Measurements from ENCODE around the gene HSD17B12.

Gene HSD17B12

DNA sequence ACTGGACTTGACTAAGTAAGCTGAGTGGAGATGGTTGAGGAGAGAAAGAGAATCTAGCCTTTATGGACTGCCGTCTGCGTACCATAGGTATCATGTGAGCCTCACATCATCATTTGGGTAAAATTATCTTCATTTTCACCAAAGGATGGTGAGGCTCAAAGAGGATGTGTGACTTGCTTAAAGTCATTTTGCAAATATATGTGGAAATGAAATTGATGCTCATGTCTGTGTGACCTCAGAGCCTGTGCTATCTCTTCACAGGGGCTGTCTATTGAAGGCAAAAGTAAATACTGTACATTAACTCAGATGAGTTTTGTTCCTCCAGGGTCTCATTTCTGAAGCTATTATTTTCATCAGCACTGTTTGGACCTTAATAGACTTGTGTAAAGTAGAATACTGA lies 116.8 kb downstream of the HSD17B12 start:
- no peak overlapping the region for H2AFZ ChIP-seq (ENCODE audit: low read depth, low read length)
- DNase-seq (no peak), ATAC-seq (ENCODE audit: insufficient read depth, low read depth) (no peak)
- H3K36me3 ChIP-seq (ENCODE audit: insufficient read depth, low read length): peaks cover 49% of the 10 kb centered on the region
- H3K4me3 ChIP-seq (ENCODE audit: low read depth in 1 of 2, low read length in 2 of 2): no peak overlapping the region
- H3K4me1 ChIP-seq (ENCODE audit: insufficient read depth, low read length): no peaks in the 10 kb centered on the region
- H3K27me3 ChIP-seq (ENCODE audit: insufficient read depth, low read length, poor library complexity): no peaks in the 10 kb centered on the region
- no peak for TF ChIP-seq EZH2 (IDR thresholded peaks at IDR 0.05; ENCODE audit: borderline replicate concordance, low read depth, low read length, severe bottlenecking)
- TF ChIP-seq, protein P1, sequence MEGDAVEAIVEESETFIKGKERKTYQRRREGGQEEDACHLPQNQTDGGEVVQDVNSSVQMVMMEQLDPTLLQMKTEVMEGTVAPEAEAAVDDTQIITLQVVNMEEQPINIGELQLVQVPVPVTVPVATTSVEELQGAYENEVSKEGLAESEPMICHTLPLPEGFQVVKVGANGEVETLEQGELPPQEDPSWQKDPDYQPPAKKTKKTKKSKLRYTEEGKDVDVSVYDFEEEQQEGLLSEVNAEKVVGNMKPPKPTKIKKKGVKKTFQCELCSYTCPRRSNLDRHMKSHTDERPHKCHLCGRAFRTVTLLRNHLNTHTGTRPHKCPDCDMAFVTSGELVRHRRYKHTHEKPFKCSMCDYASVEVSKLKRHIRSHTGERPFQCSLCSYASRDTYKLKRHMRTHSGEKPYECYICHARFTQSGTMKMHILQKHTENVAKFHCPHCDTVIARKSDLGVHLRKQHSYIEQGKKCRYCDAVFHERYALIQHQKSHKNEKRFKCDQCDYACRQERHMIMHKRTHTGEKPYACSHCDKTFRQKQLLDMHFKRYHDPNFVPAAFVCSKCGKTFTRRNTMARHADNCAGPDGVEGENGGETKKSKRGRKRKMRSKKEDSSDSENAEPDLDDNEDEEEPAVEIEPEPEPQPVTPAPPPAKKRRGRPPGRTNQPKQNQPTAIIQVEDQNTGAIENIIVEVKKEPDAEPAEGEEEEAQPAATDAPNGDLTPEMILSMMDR (IDR thresholded peaks at IDR 0.05; ENCODE audit: borderline replicate concordance, extremely low read depth, low read length, poor library complexity, severe bottlenecking): no peak
- no peak overlapping the region for H3K27ac ChIP-seq (ENCODE audit: low read length)
- no peak overlapping the region for H3K9ac ChIP-seq (ENCODE audit: low read depth, low read length)
- H3K79me2 ChIP-seq (ENCODE audit: insufficient read depth, low read length): peaks cover 4% of the 10 kb centered on the region; the same call in 1 of the 2 replicates
- H3K9me3 ChIP-seq (ENCODE audit: insufficient read depth, low read length, severe bottlenecking): no peaks in the 10 kb centered on the region
- no peak overlapping the region for H3K4me2 ChIP-seq (ENCODE audit: insufficient read depth, low read length)
- H4K20me1 ChIP-seq (ENCODE audit: insufficient read depth, low read length): no peaks in the 10 kb centered on the region; the same call in 1 of the 2 replicates

DNA sequence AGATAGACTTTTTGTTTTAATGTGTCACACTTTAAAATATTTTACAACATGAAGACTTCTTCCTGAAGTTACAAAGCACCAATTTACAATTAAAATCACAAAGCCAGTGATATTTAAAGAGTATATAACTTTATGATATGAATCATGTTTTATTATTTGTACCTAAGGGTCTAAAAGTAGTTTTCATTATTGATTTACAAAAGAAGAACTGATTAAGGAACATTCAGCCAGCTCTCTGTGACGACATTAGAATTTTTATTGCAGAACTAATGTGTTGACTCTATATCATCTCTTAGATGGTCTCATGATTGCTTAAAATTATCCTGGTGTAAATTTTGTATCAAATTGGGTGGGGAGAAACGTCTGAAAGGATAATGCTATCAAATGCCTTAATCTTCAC lies 117.3 kb downstream of the HSD17B12 start:
- Histone ChIP-seq H3K4me1 (ENCODE audit: insufficient read depth, low read length) (no peaks in the 10 kb centered on the region), H3K36me3 (ENCODE audit: insufficient read depth, low read length) (peaks cover 49% of the 10 kb centered on the region), H4K20me1 (ENCODE audit: insufficient read depth, low read length) (no peaks in the 10 kb centered on the region; the same call in 1 of the 2 replicates), H3K4me3 (ENCODE audit: low read depth in 1 of 2, low read length in 2 of 2) (no peak overlapping the region), H3K27me3 (ENCODE audit: insufficient read depth, low read length, poor library complexity) (no peaks in the 10 kb centered on the region), H3K4me2 (ENCODE audit: insufficient read depth, low read length) (no peak overlapping the region), H3K27ac (ENCODE audit: low read length) (no peak overlapping the region), H3K9ac (ENCODE audit: low read depth, low read length) (no peak overlapping the region), H2AFZ (ENCODE audit: low read depth, low read length) (no peak overlapping the region), H3K79me2 (ENCODE audit: insufficient read depth, low read length) (peaks cover 4% of the 10 kb centered on the region; the same call in 1 of the 2 replicates), H3K9me3 (ENCODE audit: insufficient read depth, low read length, severe bottlenecking) (no peaks in the 10 kb centered on the region)
- TF ChIP-seq, protein P1 (IDR thresholded peaks at IDR 0.05; ENCODE audit: borderline replicate concordance, extremely low read depth, low read length, poor library complexity, severe bottlenecking): no peak
- TF ChIP-seq EZH2 (IDR thresholded peaks at IDR 0.05; ENCODE audit: borderline replicate concordance, low read depth, low read length, severe bottlenecking): no peak
- DNase-seq (no peak), ATAC-seq (ENCODE audit: insufficient read depth, low read depth) (no peak)

DNA sequence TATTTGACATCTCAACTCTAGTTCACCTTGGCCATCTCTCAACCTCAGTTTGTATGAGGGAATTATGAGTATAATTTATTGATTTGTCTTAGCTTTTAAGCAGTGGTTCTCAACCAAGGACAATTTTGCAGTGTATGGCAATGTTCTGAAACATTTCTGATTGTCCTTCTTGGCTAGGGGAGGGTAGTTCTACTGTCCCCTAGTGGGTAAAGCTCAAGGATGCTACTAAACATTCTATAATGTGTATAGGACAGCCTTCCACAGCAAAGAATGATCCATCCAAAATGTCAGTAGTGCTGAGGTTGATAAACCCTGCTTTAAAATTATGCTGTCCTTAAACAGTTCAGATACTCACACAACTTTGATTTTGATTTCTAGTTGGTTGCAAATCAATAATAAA lies 122.0 kb downstream of the HSD17B12 start:
- ATAC-seq (ENCODE audit: insufficient read depth, low read depth) (no peak), DNase-seq (no peak)
- no peak overlapping the region for H3K27ac ChIP-seq (ENCODE audit: low read length)
- no peak overlapping the region for H2AFZ ChIP-seq (ENCODE audit: low read depth, low read length)
- H4K20me1 ChIP-seq (ENCODE audit: insufficient read depth, low read length): no peaks in the 10 kb centered on the region
- H3K4me1 ChIP-seq (ENCODE audit: insufficient read depth, low read length): no peaks in the 10 kb centered on the region
- no peaks in the 10 kb centered on the region for H3K79me2 ChIP-seq (ENCODE audit: insufficient read depth, low read length)
- H3K4me2 ChIP-seq (ENCODE audit: insufficient read depth, low read length): no peak overlapping the region
- no peaks in the 10 kb centered on the region for H3K27me3 ChIP-seq (ENCODE audit: insufficient read depth, low read length, poor library complexity)
- H3K9me3 ChIP-seq (ENCODE audit: insufficient read depth, low read length, severe bottlenecking): no peaks in the 10 kb centered on the region
- TF ChIP-seq EZH2 (IDR thresholded peaks at IDR 0.05; ENCODE audit: borderline replicate concordance, low read depth, low read length, severe bottlenecking): no peak
- TF ChIP-seq, protein P1 (IDR thresholded peaks at IDR 0.05; ENCODE audit: borderline replicate concordance, extremely low read depth, low read length, poor library complexity, severe bottlenecking): no peak
- H3K4me3 ChIP-seq (ENCODE audit: low read depth in 1 of 2, low read length in 2 of 2): no peak overlapping the region
- peaks cover 68% of the 10 kb centered on the region for H3K36me3 ChIP-seq (ENCODE audit: insufficient read depth, low read length)
- H3K9ac ChIP-seq (ENCODE audit: low read depth, low read length): no peak overlapping the region

DNA sequence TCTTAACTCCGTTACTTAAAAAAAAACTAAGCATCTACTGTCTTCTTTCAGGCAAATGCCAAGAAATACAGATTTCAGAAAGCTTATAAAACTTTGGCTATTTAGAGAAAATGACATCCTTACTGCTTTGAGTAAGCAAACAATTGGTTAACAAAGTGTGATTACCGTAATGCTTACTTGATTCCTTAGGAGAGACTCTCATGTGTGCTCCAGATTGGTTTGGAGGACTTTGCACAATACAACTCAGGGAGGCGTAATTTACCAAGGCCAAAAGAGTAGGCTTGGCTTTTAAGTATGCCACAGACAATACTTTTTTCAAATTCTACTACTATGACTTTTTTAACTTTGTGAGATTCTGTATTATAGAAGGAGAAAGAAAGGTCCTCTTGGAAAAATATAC lies 123.2 kb downstream of the HSD17B12 start:
- H3K27me3 ChIP-seq (ENCODE audit: insufficient read depth, low read length, poor library complexity): no peaks in the 10 kb centered on the region
- no peaks in the 10 kb centered on the region for H3K4me1 ChIP-seq (ENCODE audit: insufficient read depth, low read length)
- H3K9ac ChIP-seq (ENCODE audit: low read depth, low read length): no peak overlapping the region
- no peaks in the 10 kb centered on the region for H4K20me1 ChIP-seq (ENCODE audit: insufficient read depth, low read length)
- peaks cover 65% of the 10 kb centered on the region for H3K36me3 ChIP-seq (ENCODE audit: insufficient read depth, low read length)
- no peak overlapping the region for H2AFZ ChIP-seq (ENCODE audit: low read depth, low read length)
- no peak for DNase-seq
- no peak overlapping the region for H3K4me2 ChIP-seq (ENCODE audit: insufficient read depth, low read length)
- no peak overlapping the region for H3K4me3 ChIP-seq (ENCODE audit: low read depth in 1 of 2, low read length in 2 of 2)
- no peaks in the 10 kb centered on the region for H3K79me2 ChIP-seq (ENCODE audit: insufficient read depth, low read length)
- no peaks in the 10 kb centered on the region for H3K9me3 ChIP-seq (ENCODE audit: insufficient read depth, low read length, severe bottlenecking)
- TF ChIP-seq, protein P1 (IDR thresholded peaks at IDR 0.05; ENCODE audit: borderline replicate concordance, extremely low read depth, low read length, poor library complexity, severe bottlenecking): no peak
- TF ChIP-seq EZH2 (IDR thresholded peaks at IDR 0.05; ENCODE audit: borderline replicate concordance, low read depth, low read length, severe bottlenecking): no peak
- no peak overlapping the region for H3K27ac ChIP-seq (ENCODE audit: low read length)
- no peak for ATAC-seq (ENCODE audit: insufficient read depth, low read depth)

Measured in DND-41 (cell line).